GM15510 (cell line): ENCODE measurements around the gene VAMP2.

ENCODE experiments used
- POLR2A ChIP-seq: IDR thresholded peaks from 3 replicates; pipeline ENCODE4 v1.6.1; 2011; ENCODE audit warnings: borderline replicate concordance; ENCODE audit not compliant: insufficient read length; ENCODE audit errors: extremely low read depth

The VAMP2 gene

GRCh38 chr17:8162997-8163977 lies 539 bp upstream of the VAMP2 start:
- no peak for TF ChIP-seq POLR2A

GRCh38 chr17:8161289-8162232 lies 1.2 kb downstream of the VAMP2 start:
- TF ChIP-seq POLR2A, result no peak

- no peak for TF ChIP-seq POLR2A
Measured at GRCh38 chr17:8160741-8161221, 2.0 kb downstream of the VAMP2 start.

GRCh38 chr17:8160224-8160577 lies 2.5 kb downstream of the VAMP2 start:
- TF ChIP-seq POLR2A, result no peak

GRCh38 chr17:8159459-8160223 lies 3.1 kb downstream of the VAMP2 start:
- no peak for TF ChIP-seq POLR2A

GRCh38 chr17:8159032-8159400 lies 3.7 kb downstream of the VAMP2 start:
- TF ChIP-seq POLR2A, result no peak

- TF ChIP-seq POLR2A, result no peak
Measured at GRCh38 chr17:8158267-8159031, 4.3 kb downstream of the VAMP2 start.

GRCh38 chr17:8156246-8156992 lies 6.3 kb downstream of the VAMP2 start:
- peak; percentile 66 for TF ChIP-seq POLR2A

- TF ChIP-seq POLR2A, result no peak
Measured at GRCh38 chr17:8155996-8156245, 6.8 kb downstream of the VAMP2 start.

- no peak for TF ChIP-seq POLR2A
Measured at GRCh38 chr17:8155231-8155995, 7.3 kb downstream of the VAMP2 start.

GRCh38 chr17:8154608-8155155 lies 8.1 kb downstream of the VAMP2 start:
- no peak for TF ChIP-seq POLR2A

- peak; percentile 30 for TF ChIP-seq POLR2A
Measured at GRCh38 chr17:8153957-8154607, 8.7 kb downstream of the VAMP2 start.
